GM21528 (cell line): Measurements from ENCODE around the gene KLHL8.

ENCODE experiments used
- ATAC-seq: cut with Tn5 transposase; IDR thresholded peaks from one replicate; pipeline ENCODE4 v1.9.1; 2021; ENCODE audit warnings: mild to moderate bottlenecking, moderate library complexity; ENCODE audit not compliant: unreplicated experiment, low FRiP score

The KLHL8 gene

DNA sequence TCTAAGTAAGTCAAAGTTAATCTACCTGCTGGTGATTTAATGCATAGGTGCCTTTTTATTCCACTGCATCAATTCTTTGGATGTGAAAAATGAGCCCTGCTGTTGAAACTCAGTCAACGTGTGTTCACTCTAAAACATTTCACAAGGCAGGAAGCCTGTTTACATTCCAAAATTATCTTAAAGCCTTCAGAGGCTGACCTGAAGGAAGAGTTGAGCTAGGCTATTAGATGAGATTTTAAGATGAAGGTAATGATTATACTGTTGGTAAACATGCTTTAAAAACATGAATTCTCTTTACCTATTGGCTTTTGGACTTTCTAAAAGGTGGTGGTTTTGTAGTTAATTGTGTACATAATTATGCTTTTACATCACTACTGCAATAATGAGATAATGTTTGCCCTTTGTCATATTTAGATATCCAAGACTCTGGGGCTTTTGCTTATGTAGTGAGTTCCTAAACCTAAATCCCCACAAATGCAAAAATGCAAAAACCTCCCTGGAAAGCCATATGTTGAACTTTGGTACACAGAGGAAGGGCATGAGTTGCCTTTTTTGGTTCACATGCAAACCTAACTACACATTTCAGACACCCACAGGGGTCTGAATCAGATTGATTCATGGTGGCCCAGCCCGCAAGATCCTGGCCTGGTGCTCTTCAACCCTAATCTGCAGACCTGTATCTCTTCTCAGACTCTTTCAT lies 92.3 kb downstream of the KLHL8 start:
- ATAC-seq, result no peak

DNA sequence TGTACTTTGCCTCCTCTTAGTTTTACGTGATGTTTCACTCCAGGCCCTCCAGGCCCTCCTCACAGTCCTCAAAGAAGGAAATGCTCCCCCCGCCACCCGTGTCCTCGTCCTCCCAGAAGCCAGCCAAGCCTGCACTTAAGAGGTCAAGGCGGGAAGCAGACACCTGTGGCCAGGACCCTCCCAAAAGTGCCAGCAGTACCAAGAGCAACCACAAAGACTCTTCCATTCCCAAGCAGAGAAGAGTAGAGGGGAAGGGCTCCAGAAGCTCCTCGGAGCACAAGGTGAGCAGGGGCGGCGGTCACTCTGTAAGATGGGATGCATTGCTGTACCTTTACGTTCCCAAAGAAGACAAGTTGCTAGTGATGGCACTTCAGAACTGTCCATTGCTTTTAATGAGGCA lies 94.4 kb downstream of the KLHL8 start:
- no peak for ATAC-seq

GRCh38 chr4:87122252-87122651 lies 98.2 kb downstream of the KLHL8 start:
- no peak for ATAC-seq

GRCh38 chr4:87121341-87122065 lies 98.9 kb downstream of the KLHL8 start:
- ATAC-seq, result no peak

GRCh38 chr4:87120411-87121162 lies 99.8 kb downstream of the KLHL8 start:
- no peak for ATAC-seq

DNA sequence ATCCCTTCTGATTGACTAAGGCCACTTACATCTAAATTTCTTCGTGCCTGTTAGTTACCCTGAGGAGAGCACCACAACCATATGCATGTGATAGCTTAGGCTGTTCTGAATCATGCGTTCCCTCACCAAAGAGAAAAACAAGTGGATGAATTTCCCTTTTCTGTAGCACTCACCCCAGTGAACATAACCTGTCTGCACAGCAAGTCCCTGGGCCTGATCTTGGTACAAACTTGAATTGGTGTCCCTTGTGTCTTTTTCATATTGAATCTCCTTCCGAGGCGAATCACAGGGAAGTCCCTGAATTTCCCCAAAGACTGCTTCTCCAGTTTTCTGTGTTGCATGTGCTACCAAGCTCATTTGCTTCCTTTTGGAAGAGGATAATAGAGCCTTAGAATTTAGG lies 100.4 kb downstream of the KLHL8 start:
- no peak for ATAC-seq

- no peak for ATAC-seq
Observed at GRCh38 chr4:87118826-87119225, 101.6 kb downstream of the KLHL8 start.

- no peak for ATAC-seq
Observed at GRCh38 chr4:87118421-87118820, 102.0 kb downstream of the KLHL8 start.

GRCh38 chr4:87117732-87118075 lies 102.7 kb downstream of the KLHL8 start:
- ATAC-seq, result no peak

DNA sequence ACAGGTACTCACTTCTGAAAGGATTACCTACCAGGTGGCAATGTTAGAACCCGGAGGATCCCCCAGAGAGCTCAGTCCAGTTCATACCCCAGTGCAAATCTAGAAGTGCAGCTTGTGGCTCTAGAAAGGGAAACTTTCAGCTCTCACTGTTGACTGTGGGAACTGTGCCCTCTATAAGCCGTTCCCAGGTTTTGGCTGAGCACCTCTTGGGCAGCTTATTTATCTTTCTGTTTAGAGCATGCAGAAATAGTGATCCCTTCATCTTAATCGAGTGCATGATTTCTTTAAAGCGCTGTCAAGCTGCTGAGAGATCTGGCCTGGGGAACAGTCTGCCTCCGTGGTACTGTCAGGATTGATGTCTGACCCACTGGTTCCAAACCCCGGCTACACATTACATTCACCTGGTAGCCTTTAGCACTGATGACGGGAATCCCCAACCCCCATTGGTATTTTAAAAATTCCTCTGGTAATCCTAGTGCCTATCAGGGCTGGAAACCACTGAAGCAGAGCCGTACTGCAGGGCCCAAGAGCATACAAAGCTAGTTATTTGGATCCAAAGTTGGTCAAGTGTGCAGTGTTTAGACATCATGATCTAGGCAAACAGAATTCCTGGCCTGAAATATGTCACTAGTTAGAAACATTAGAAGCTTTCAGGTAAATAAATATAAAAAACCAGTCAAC lies 103.2 kb downstream of the KLHL8 start:
- no peak for ATAC-seq

- ATAC-seq, result no peak
Observed at GRCh38 chr4:87116231-87116630, 104.2 kb downstream of the KLHL8 start.

GRCh38 chr4:87114245-87115062 lies 106.0 kb downstream of the KLHL8 start:
- no peak for ATAC-seq

- ATAC-seq, result no peak
Observed at GRCh38 chr4:87112063-87112462, 108.4 kb downstream of the KLHL8 start.
